ENCODE results near the gene CLCN3.
"Not testable (repeated sequence)": the region's sequence is repeated elsewhere in the genome, so short reads cannot be mapped to it uniquely, and the experiment has no call there.

CLCN3 gene

GRCh38 chr4:169657470-169658107, 37.2 kb downstream of the CLCN3 start:
- no peak for DNase-seq (ENCODE audit: low spot score)

GRCh38 chr4:169658196-169658595, 37.8 kb downstream of the CLCN3 start:
- no peak for DNase-seq (ENCODE audit: low spot score)

GRCh38 chr4:169658975-169659715, 38.8 kb downstream of the CLCN3 start:
- no peak for DNase-seq (ENCODE audit: low spot score)

DNA sequence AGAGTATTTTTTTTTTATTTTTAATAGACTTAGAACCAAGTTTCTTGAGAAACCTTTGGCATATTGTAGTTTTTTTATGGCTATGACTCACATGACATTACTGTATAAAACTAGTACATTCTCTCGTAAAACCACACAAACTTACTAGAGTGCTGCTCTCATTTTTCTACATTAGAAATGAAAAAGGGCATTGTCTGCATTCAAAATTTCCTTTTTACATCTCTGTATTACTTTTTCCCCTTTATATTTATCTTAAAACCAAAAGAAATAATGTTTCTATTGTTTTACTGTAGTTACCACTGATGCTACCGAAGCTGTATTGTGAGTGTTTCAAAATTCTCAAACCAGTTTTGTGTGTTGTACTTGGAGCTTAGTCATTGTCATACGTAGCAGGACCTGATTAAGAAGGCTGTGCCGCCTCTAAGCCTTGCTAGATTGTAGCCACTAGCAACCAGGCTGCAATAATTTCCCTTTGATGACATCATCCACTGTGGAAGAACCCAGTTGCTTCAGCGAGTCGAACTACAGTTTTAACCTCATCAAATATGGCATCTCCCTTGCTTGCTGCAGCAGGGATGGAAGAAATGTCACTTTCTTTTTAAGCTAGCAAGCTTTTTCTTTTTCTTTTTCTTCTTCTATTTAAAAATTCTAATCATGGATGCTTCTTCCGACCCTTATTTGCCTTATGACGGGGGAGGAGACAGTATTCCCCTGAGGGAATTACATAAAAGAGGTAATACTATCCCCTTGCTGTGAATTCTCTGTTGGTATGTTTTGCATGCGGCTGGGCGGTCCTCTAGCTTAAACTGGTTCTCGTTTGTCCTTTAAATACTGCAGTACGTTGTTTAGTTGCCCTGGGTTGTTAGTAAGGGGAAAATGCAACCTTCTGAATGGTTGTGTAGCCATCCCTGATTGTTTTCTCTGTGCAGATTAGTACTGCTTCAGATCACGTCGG, 39.6 kb downstream of the CLCN3 start:
- DNase-seq (ENCODE audit: low spot score) = peak; percentile 83

- no peak for DNase-seq (ENCODE audit: low spot score)
These were observed 40.6 kb downstream of the CLCN3 start for GRCh38 chr4:169660929-169661328.

DNA sequence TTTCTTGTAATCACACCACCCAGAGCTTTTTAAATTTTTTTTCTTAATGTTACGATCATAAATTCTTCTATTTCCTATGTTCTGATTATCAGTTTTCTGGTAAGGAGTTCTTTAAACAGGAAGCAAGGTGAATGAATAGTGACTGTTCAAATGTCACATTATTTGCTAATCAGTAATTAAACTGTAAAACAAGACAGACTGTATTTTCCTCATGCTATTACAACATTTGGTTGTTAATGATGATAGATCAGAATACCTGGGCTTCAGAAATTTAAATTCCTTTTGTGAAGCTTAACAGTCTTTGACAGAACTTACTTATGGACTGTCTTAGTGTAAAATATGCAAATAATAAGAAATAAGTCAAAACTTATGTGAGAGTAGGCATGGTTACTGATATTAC, 41.4 kb downstream of the CLCN3 start:
- no peak for DNase-seq (ENCODE audit: low spot score)

GRCh38 chr4:169662206-169662605, 41.8 kb downstream of the CLCN3 start:
- no peak for DNase-seq (ENCODE audit: low spot score)

DNA sequence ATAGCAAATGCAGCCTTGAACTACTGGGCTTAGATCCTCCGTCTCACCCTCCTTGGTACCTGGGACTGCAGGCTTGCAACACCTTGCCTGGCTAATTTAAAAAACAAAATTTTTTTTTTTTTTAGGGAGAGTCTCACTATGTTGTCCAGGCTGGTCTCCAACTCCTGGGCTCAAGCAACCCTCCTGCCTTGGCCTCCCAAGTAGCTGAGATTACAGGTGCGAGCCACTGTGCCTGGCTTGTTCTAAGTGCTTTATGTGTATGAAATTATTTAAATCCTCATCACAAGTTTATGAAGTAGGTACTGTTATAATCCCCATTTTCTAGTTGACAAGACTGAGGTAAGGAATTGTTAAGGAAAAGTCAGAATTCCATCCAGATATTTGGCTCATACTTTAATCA, 43.0 kb downstream of the CLCN3 start:
- no peak for DNase-seq (ENCODE audit: low spot score)

DNA sequence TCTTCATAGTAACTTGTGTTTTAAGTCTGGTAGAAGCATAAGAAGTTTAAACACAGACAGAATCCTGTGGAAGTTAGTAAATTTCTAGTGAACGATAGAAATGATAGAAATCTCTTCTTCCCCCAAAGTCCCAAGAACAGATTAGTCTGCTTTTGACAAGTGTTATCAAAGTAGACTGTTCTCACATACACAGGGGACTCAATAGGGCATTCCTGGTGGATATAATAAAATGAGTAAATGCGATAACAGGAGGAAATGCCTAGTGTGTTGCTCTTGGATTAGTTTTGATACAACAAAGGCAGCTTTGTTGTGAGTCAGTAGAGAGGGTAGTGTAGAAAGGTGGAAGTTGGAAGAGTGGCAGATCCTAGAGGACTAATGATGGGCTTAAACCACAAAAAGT, 43.5 kb downstream of the CLCN3 start:
- no peak for DNase-seq (ENCODE audit: low spot score)

DNA sequence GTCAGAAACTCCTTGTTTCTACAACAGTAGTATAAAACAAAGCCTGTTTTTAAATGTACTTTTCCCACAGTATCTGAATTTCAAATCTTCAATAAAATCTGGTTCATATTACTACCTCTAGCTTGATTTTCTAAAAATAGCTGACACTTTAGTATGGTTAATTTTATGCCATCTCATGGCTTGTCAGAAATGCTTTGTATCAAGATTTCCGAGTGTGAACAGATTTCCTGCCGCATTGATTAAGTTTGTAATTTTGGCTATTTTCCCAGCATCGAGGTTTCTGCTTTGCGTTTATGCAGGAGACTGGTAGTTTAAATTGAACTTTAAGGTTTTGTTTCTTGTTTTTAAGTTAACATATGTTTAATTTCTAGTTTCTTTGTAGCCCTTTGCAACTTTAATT, 44.2 kb downstream of the CLCN3 start:
- no peak for DNase-seq (ENCODE audit: low spot score)

DNA sequence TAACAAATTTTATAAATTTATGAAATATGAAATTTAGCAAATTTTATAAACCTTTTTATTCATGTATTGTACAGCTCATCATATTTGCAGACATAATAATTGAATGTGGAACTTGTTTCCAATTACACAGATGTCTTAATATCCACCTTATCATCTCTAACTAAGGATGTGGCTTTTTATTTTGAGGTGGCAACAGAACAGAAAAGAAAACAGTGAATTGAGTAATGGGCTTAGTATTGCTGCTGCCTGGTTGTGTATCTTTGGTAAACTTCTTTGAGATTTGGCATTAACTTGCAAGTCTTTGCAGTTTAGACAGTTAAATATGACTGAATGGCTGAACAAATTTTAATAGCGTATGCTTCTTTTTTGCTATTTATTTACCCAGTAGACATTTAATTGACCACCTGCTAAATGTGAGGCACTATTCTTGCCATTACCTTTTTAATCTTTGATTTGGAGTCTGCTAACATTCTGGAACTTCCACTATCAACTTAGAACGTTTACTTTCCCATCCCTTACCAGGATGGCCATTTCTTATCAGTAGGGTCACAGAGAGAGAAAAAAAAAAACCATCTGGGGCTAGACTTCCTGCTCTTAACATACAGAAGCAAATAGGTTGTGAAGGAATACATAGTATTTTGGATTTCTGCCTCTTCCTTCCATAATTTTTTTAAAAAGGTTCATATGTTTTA, 44.8 kb downstream of the CLCN3 start:
- DNase-seq (ENCODE audit: low spot score) = peak; percentile 3

DNA sequence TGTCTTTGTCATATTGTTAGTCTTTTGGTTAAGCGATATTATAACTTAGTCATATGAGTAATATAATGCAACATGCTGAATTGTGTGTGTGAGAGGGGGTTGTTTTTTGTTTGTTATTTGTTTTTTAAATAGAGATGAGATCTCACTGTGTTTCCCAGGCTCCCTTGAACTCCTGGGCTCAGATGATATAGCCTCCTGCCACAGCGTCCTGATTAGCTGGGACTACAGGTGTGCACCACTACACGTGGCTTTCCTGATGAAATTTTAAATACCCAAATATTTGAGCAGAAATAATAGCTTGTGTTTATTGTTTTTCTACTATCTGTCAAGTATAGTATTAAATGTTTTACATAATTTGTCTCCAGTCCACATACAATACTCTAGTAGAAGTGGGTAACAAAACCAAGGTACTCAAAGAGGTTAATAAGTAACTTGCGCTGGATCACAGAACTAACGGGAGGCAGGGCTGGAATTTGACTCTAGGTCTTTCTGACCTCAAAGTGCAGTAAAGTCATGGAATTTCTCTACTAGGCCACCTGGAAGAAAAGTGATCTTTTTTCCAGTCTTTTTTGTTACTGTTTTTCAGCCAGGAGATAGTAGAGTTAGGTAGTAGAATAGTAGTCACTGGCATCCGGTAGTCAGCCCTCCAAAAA, 47.8 kb downstream of the CLCN3 start:
- DNase-seq (ENCODE audit: low spot score) = no peak

DNA sequence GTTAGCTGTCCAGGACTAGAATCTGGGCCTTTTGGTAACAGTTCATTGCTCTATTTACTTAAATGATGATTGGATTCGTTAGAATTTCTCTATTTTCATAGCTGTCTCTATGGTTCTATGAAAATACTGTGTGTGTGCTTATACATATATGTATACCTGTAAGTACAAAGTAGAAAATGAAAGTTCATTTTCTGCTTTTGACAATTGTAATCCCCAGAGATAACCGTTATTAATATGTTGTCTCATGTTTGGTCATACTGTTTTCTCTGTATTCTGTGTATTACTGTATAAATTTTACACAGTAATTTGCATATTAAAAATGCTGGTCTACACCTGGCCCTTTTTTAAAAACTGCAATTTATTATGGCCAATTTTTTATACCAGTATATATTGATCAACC, 55.4 kb downstream of the CLCN3 start:
- DNase-seq (ENCODE audit: low spot score) = no peak

DNA sequence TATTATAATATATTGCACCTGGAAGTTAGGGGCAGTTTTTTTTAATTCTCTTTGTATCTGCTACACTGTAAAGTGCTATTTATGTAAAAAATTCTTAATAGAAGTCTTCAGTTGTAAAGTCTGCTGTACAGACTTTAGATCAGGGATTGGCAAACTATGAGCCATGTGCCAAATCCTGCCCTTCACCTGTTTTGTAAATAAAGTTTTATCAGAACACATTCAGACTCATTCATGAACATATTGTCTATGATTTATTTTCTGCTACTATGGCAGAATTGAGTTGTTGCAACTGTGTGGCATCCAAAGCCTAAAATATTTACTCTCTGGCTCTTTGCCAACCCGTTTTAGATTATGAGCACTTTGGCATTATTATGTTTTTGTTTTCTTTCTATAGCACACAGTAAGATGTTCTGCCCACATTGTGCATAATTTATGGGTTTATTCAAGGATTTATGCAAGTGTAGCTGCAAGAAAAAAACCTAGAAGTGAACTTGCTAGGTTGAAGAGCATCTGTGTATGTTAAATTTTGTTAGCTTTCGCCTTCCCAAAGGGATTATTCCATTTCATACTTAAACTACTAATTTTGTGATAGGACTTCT, 56.9 kb downstream of the CLCN3 start:
- no peak for DNase-seq (ENCODE audit: low spot score)

DNA sequence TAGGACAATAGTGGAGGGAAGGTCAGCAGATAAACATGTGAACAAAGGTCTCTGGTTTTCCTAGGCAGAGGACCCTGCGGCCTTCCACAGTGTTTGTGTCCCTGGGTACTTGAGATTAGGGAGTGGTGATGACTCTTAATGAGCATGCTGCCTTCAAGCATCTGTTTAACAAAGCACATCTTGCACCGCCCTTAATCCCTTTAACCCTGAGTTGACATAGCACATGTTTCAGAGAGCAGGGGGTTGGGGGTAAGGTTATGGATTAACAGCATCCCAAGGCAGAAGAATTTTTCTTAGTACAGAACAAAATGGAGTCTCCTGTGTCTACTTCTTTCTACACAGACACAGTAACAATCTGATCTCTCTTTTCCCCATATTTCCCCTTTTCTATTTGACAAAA, 58.1 kb downstream of the CLCN3 start:
- DNase-seq (ENCODE audit: low spot score) = not testable (repeated sequence)

DNA sequence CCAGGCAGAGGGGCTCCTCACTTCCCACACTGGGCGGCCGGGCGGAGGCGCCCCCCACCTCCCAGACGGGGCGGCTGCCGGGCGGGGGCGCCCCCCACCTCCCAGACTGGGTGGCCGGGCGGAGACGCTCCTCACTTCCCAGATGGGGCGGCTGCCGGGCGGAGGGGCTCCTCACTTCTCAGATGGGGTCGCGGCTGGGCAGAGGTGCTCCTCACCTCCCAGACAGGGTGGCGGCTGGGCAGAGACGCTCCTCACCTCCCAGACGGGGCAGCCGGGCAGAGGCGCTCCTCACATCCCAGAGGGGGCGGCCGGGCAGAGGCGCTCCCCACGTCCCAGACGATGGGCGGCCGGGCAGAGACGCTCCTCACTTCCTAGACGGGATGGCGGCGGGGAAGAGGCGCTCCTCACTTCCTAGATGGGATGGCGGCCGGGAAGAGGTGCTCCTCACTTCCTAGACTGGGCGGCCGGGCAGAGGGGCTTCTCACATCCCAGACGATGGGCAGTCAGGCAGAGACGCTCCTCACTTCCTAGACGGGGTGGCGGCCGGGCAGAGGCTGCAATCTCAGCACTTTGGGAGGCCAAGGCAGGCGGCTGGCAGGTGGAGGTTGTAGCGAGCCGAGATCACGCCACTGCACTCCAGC, 58.7 kb downstream of the CLCN3 start:
- DNase-seq (ENCODE audit: low spot score) = not testable (repeated sequence)

DNA sequence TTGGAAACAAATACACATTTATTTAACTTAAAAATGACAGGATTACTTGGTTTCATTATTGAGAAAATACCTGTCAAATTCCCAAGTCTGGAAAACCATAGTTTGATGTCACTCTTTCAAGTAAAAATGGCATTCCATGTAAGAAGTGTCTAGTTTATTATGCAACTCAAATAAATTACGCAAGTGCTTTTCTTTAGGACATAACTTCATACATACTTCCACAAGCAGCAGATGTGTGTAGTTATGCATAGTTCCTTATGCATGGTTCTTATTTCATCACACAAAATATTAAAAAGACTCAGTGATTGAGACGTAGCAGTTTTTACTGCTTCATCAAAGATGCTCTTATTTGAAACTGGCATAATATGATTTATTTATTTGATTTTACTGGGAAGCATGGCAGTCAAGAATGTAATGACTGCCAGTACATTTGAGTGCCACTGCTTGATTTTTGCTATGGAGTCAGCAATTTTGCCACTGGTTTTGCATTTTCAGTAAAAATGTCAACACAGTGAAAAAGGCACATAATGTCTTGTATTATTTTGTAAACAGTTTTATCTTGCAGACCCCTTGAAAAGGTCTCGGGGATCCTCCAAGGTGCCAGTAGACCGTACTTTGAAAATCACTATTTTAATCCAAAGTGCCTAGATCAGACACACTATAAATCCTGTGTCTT, 62.1 kb downstream of the CLCN3 start:
- no peak for DNase-seq (ENCODE audit: low spot score)

DNA sequence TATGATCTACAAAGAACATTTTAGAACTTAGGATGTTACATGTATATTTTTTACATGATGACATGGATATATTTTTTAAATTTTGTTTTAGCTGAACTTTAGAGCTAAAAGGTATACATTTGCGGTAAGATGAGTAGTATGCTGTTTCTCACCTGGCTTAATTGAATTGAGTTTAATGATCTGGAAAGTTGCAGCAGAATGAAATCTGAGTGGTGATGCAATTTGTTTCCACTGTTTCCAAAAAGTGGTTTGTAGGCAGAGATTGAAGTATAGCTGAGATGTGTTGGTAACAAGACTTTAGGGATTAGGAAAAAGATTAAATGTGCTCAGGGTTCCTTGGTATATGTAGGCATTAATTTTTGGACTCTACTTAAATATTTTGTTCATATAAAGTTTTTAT, 69.3 kb downstream of the CLCN3 start:
- DNase-seq (ENCODE audit: low spot score) = no peak

- no peak for DNase-seq (ENCODE audit: low spot score)
These were observed 70.4 kb downstream of the CLCN3 start for GRCh38 chr4:169690787-169691186.

- no peak for DNase-seq (ENCODE audit: low spot score)
These were observed 78.0 kb downstream of the CLCN3 start for GRCh38 chr4:169698331-169698730.
